ENCODE measurements around the gene SHANK1.
A peak's percentile ranks its signal among the peaks of the same experiment; 100 is the strongest.

GRCh38 chr19:50669302-50670101, 50.1 kb downstream of the SHANK1 start:
- TF ChIP-seq, protein P1, sequence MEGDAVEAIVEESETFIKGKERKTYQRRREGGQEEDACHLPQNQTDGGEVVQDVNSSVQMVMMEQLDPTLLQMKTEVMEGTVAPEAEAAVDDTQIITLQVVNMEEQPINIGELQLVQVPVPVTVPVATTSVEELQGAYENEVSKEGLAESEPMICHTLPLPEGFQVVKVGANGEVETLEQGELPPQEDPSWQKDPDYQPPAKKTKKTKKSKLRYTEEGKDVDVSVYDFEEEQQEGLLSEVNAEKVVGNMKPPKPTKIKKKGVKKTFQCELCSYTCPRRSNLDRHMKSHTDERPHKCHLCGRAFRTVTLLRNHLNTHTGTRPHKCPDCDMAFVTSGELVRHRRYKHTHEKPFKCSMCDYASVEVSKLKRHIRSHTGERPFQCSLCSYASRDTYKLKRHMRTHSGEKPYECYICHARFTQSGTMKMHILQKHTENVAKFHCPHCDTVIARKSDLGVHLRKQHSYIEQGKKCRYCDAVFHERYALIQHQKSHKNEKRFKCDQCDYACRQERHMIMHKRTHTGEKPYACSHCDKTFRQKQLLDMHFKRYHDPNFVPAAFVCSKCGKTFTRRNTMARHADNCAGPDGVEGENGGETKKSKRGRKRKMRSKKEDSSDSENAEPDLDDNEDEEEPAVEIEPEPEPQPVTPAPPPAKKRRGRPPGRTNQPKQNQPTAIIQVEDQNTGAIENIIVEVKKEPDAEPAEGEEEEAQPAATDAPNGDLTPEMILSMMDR (IDR thresholded peaks at IDR 0.05) = peak; percentile 56 to 74 (median 59)
- no peak for TF ChIP-seq POLR2A (IDR thresholded peaks at IDR 0.05)
